GM21360 (cell line): Measurements from ENCODE around the gene CBX5.
"Not testable (repeated sequence)": the region's sequence is repeated elsewhere in the genome, so short reads cannot be mapped to it uniquely, and the experiment has no call there.

Source experiments
- ATAC-seq: cut with Tn5 transposase; IDR thresholded peaks from one replicate; pipeline ENCODE4 v1.9.1; 2021; ENCODE audit warnings: mild to moderate bottlenecking, moderate library complexity; ENCODE audit not compliant: unreplicated experiment

The CBX5 gene

DNA sequence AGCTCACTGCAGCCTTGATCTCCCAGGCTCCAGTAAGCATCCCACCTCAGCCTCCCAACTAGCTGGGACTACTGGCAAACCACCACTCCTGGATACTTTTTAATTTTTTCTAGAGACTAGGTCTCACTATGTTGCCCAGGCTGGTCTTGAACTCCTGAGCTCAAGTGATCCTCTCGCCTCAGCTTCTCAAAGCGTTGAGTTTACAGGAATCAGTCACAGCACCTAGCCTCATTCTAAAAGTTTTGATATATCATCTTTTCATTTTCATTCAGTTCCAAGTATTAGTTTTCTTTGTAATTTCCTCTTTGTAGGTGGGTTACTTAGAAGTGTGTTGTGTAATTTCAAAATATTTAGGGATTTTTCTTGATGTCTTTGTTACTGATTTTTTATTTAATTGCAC lies 9.6 kb downstream of the CBX5 start:
- ATAC-seq = no peak

GRCh38 chr12:54266852-54267251 lies 13.1 kb downstream of the CBX5 start:
- no peak for ATAC-seq

DNA sequence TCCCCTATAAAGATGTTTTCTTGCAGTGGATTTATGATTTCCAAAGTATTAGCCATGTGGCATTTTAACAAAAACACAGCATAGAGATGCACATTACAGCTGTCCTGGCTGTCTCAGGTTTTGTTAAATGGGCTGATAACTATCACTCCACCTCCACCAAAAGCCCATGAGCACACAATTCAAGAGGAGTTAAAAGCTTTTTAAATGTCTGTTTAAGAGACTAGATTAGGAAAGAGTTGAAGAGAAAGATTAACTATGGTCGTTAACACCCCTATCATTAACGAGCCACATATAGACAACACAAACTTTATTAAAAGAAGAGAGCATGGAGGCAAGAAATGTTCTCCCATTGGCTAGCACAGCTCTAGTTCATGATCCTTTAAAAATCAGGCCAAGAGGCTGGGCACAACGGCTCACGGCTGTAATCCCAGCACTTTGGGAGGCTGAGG lies 14.5 kb downstream of the CBX5 start:
- ATAC-seq = no peak

GRCh38 chr12:54262403-54262925 lies 17.5 kb downstream of the CBX5 start:
- no peak for ATAC-seq

DNA sequence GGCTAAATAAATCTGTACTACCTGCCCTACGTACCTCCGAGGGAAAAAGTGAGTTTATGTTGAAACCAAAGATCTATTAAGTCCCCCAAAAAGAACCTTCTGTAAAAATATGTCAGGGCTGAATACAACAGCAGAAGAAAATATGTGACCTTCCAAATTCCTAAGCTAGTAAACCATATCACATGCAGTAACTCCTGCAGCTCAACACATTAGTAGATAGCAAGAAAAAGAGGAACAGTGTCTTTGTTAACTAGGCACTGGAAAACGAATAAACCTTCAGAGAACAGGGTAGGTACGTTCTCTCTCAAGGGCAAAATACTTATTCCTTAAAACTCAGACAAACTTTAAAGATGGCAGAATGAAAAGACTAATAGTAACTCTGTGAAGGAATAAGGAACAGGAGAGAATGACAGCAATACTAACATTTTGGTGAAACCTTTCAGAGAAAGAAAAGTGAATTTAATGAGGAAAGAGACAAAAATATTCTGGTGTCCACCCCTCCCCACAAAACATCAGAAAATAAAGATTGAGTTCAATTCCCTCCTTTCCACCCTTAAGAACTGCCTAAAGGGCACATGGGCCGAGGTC lies 18.0 kb downstream of the CBX5 start:
- no peak for ATAC-seq

DNA sequence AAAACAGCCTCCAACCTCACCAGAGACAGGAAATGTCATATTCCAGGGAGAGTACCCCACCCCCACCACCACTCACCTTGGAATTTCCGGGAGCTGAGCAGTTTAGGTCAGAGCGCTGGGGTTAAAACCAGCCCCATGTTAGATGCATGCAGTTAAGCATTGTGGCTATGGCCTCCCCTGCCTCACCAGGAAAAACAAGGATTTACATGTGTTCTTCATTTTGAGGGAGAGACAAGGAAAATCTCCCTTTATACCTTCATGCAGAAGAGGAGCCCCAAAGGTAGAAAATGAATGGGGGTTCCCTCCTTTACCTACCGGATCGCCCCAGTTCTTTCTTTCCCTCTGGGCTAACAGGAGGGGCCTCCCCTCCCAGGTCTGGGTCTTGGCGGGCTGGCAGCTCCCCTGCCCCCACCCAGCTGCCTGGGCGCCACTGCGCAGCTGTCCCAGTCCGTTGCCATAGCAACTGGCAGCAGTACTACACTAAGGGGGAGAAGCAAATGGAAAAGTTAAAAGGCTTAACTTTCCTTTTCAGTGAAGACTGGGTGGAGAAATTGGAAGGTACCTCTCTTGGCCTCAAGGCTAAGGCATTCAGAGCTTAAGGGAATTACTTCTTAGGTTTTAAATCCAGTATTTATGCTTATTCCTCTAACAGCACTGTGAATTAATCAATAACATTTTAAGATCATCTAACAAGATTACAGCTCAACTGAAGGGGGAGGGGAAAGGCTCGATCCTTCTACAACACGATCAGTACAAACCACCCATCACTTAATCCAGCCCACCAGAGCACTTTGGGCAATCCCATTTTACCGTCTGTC lies 20.5 kb downstream of the CBX5 start:
- ATAC-seq = peak; percentile 69

GRCh38 chr12:54258201-54258681 lies 21.7 kb downstream of the CBX5 start:
- ATAC-seq = no peak

DNA sequence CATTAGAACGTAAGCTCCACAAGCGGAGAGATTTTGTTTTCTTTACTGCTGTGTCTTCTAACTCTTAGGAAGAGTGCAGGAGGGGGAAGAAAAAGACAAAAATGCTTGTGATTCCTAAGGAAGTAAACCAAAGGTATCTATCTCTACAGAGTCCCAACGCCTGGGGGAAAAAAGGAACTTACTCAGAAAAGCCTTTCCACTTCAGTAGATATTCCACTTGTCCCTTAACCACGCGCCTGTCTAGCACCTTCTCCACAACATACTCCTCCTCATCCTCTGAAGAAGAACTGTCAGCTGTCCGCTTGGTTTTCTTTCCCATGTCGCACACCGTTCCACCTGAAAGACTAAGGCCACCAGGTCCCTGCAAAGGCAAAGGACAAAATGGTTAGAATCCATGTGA lies 22.6 kb downstream of the CBX5 start:
- no peak for ATAC-seq

DNA sequence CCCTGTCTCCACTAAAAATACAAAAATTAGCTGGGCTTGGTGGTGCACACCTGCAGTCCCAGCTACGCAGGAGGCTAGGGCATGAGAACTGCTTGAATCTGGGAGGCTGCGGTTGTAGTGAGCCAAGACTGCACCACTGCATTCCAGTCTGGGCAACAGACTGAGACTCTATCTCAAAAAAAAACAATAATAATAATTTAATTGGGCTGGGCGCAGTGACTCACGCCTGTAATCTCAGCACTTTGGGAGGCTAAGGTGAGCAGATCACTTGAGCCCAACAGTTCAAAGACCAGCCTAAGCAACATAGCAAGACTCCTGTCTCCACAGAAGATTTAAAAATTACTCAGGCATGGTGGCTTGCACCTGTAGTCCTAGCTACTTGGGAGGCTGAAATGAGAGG lies 26.7 kb downstream of the CBX5 start:
- ATAC-seq = no peak

GRCh38 chr12:54251667-54252284 lies 28.1 kb downstream of the CBX5 start:
- ATAC-seq = no peak

DNA sequence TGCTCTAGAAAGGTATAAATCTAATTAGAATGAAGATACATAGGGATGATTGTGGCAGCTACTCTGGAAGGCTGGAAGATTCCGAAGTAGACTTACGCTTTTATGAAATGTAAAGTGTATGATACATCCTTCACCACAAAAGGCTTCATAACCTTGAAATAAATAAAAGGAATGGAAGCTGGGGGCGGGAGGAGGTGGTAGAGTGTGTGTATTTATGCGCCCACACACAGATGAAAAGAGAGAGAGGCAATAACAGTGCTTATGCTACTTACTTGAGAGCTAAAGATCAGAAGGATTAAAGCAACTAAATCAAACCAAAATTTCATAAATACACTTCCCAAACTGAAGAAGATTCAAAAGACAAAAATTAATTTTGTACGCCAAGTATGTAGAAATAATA lies 30.4 kb downstream of the CBX5 start:
- ATAC-seq = no peak

- ATAC-seq = no peak
Measured at GRCh38 chr12:54246011-54246641, 33.8 kb downstream of the CBX5 start.

GRCh38 chr12:54240971-54241588 lies 38.8 kb downstream of the CBX5 start:
- no peak for ATAC-seq

- no peak for ATAC-seq
Measured at GRCh38 chr12:54240129-54240528, 39.8 kb downstream of the CBX5 start.

DNA sequence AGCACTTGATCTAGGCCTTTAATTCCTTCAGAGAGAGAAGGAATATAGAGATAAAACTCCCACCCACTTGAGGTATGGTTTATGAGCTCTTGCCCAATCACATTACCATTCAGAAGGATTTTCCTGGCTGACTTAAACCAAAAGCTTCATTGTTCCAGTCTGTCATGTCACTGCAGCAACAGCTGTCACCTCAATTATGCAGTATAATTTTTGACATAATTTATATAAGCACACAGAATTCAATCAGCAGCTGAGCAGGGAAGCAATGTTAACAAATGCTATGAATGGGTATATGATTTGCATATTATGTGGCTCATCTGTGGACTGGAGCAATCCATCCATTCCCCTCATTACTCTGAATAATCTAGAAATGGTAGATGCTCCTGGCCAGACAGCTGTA lies 40.3 kb downstream of the CBX5 start:
- no peak for ATAC-seq

DNA sequence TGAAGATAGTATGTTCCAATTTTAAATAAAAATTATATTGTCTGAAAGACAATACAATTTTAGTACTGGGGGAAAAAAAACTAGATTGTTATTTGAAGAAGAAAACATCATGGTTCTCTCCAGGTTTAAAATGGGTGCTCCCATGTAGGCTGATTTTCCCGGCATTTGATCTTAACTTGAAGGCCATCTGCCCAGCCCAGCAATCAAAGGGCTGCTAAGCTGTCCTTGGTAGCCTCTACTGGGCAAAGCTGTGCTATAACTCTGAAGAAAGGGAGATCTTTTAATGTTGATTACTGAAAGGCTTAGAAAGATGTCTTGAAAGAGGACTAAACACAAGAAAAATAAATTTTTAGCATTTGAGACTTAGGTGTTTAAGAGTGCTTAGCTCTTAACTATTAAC lies 41.4 kb downstream of the CBX5 start:
- ATAC-seq = no peak

DNA sequence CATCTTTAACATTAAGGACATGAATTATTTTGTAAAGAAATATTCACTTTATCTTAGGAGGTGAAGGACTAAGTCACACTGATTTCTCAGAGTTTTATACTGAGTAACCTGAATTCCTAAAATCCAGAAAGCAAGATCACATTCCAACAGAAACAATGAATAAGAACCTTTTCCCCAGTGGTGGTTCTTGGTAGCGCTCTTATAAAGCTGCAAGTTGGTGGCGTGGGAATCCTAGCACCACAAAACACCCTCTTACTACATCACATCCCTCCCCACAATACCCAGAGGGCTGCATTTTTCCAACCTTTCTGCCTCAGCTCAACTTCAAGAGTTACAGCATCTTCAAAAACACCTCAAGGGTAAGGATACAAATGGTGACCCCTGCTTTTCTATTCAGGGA lies 47.1 kb downstream of the CBX5 start:
- no peak for ATAC-seq

DNA sequence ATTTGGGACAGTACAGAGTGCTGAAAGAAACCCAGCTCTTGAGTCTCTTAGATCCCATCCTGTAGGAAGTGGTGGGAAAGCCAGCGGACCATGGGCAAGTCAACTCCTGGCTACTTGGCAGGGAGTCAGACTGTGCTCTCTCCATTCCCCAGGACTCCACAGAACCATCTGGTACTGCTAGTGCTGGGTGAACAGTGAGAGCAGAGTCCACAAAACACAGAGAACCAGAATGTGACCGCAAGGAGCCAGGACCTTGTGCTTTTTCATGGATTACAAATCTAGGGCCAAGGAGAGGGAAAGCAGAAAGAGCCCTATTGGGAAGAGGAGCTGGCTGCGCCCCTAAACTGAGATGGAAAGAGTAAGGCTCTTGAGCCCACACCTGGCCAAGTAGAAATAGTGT lies 48.7 kb downstream of the CBX5 start:
- ATAC-seq = not testable (repeated sequence)

DNA sequence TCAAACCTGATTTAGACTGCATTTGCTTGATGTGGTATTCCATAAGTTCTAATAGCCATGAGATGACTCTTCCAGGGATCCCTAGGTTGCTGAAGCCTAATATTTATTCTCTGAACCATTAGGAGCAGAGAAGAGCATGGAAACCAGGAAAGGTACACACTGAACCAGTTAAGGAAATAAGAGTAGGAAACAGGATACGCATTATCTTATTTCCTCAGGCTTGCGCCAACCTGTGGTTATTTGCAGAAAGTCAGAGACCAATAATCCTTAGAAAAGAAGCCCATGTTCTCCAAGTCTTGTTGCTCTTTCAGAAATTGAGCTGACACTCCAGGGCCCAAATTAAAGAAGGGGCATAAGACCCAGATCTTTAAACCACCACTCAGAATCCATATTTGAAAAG lies 49.4 kb downstream of the CBX5 start:
- ATAC-seq = no peak

GRCh38 chr12:54229624-54230212 lies 50.2 kb downstream of the CBX5 start:
- ATAC-seq = no peak
